HL-60/S4 treated with phorbol 12-myristate 13-acetate at 8.2 ng/mL for 4 days and 3 days (cell line): Measurements from ENCODE around the gene C1QL4.

Source experiments
- in situ Hi-C: fragments of 300-500 bp; cut with MboI; formaldehyde crosslinking; loops from 2 replicates; pipeline ENCODE4 v1.15.0; 2022; ENCODE audit warnings: low sequenced_read_pairs

C1QL4 gene

DNA sequence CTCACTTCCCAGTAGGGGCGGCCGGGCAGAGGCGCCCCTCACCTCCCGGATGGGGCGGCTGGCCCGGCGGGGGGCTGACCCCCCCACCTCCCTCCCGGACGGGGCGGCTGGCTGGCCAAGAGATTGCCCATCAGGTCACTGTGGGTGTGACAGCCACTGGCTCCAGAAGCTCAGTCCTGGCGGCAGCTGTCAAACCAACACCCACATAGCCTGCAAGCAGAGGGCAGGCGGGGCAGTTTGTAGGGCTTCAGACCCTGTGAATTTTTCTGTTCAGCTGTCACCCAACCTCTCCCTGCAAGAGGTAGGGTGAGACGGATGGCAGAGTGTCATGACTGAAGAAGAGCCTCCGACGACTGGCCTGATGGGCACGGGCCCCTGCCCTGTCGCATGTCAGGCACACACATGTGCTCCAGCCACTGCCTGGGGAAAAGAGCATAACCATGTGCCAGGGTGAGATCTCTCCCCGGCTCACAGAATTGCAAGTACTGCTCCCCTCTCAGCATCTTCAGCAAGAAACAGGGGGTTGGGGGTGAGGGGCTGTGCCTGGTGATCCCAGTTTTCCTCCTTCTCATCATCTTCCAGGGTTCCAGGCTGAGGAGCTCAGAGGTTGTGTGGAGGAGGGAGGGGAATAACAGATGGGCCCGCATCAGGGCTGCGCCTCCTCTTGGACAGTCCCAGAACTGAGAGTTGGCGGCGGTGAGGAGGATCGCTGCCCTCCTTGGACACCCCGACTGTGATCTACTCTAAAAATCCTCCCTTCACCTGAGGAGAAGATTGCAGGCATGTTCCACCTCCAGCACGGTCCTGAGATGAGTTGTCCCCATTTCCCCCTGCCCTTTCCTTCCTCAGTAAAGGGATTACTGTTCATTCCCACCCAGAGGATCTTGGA lies 53.2 kb downstream of the C1QL4 start:
- in situ Hi-C loops = loop anchor here (10.0 kb wide), 1 partner anchor 61 kb away; the partner anchor contains the start of gene DNAJC22

DNA sequence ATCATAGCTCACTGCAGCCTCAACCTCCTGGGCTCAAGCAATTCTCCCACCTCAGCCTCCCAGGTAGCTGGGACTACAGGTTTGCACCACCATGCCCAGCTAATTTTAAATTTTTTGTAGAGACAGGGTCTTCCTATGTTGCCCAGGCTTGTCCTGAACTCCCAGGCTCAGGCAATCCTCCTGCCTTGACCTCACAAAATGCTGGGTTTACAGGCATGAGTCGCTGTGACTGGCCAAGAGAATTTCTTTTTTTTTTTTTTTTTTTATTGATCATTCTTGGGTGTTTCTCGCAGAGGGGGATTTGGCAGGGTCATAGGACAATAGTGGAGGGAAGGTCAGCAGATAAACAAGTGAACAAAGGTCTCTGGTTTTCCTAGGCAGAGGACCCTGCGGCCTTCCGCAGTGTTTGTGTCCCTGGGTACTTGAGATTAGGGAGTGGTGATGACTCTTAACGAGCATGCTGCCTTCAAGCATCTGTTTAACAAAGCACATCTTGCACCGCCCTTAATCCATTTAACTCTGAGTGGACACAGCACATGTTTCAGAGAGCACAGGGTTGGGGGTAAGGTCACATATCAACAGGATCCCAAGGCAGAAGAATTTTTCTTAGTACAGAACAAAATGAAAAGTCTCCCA lies 54.1 kb downstream of the C1QL4 start:
- in situ Hi-C loops = loop anchor here (10.0 kb wide), 1 partner anchor 62 kb away; the partner anchor contains the start of gene DNAJC22
